Measurements from ENCODE around the gene GBP4.

DNA sequence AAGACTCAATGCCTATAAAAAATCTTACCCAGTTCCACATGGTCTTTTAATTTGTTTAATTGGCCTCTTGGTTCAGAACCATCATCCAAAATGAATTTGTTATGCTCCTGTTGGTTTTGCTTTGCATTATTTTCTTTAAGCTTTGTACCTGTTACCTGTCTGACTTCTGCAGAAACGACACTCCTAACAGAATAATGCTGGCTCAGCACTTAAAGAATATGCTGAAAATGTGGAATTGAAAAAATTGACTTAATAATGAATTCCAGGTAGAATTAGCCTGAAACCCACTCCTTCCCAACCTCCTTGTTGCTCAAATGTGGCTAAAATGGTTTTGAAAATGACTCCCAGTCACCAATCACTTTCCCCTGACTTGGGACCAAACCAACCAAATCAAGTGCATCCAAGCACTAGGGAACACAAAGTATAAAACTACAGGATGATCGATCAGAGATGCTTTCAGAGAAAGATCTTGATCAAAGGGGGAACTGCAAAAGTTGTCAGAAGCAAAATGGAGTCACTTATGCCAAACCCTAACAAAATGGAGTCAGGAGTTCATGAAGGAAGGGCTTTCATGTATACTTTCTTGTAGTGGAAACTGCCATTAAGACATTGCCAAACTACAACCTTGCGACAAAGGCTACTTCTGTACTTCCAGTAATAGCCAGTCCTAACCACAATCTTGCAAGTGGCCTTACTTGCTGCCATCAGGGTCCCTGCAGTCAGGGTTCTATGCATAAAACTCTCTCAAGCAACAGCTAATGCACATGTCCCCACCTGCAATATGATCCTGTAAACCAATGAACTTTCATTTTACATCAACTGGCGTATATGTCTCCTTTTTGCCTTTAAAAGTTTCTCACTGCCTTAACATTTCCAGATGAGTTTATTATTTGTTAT is 28.3 kb downstream of the GBP4 start:
- TF ChIP-seq POLR2AphosphoS5 (IDR thresholded peaks at IDR 0.05; ENCODE audit: low read depth, low read length) (no peak), SIN3A (IDR thresholded peaks at IDR 0.05; ENCODE audit: borderline replicate concordance, insufficient read depth, low read length) (no peak), TAF1 (IDR thresholded peaks at IDR 0.05; ENCODE audit: borderline replicate concordance, insufficient read depth, low read length) (no peak)
- TF ChIP-seq, protein P1, sequence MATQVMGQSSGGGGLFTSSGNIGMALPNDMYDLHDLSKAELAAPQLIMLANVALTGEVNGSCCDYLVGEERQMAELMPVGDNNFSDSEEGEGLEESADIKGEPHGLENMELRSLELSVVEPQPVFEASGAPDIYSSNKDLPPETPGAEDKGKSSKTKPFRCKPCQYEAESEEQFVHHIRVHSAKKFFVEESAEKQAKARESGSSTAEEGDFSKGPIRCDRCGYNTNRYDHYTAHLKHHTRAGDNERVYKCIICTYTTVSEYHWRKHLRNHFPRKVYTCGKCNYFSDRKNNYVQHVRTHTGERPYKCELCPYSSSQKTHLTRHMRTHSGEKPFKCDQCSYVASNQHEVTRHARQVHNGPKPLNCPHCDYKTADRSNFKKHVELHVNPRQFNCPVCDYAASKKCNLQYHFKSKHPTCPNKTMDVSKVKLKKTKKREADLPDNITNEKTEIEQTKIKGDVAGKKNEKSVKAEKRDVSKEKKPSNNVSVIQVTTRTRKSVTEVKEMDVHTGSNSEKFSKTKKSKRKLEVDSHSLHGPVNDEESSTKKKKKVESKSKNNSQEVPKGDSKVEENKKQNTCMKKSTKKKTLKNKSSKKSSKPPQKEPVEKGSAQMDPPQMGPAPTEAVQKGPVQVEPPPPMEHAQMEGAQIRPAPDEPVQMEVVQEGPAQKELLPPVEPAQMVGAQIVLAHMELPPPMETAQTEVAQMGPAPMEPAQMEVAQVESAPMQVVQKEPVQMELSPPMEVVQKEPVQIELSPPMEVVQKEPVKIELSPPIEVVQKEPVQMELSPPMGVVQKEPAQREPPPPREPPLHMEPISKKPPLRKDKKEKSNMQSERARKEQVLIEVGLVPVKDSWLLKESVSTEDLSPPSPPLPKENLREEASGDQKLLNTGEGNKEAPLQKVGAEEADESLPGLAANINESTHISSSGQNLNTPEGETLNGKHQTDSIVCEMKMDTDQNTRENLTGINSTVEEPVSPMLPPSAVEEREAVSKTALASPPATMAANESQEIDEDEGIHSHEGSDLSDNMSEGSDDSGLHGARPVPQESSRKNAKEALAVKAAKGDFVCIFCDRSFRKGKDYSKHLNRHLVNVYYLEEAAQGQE (IDR thresholded peaks at IDR 0.05; ENCODE audit: insufficient read depth in 1 of 2, low read depth in 2 of 2, low read length in 2 of 2): no peak
